Colonic mucosa (tissue), 4 donors: ENCODE measurements around the gene MED10. TPM values are rescaled to one million over a fixed set of nuclear protein-coding genes. Genes with fewer than 3 reads are reported as not detected.
"Not testable (repeated sequence)": the region's sequence is repeated elsewhere in the genome, so short reads cannot be mapped to it uniquely, and the experiment has no call there.

Experiments
- DNase-seq: peaks from one replicate; pipeline ENCODE4 v3.0.0-alpha.2; 2020
- H3K27ac ChIP-seq: fragments of 200-600 bp; one replicate; pipeline ENCODE4 v1.8.0; 2021
- H3K27me3 ChIP-seq: fragments of 200-600 bp; one replicate; pipeline ENCODE4 v1.8.0; 2021
- H3K36me3 ChIP-seq: fragments of 200-600 bp; one replicate; pipeline ENCODE4 v1.8.0; 2021
- H3K4me1 ChIP-seq: fragments of 200-600 bp; one replicate; pipeline ENCODE4 v1.8.0; 2021; ENCODE audit warnings: mild to moderate bottlenecking
- H3K4me3 ChIP-seq: fragments of 200-600 bp; one replicate; pipeline ENCODE4 v1.8.0; 2021
- H3K9ac ChIP-seq, 2 donors: one replicate each; pipeline ENCODE4 v1.7.0; 2013; ENCODE audit warnings: control low read depth in 2 of 2, low read depth in 2 of 2, low read length in 2 of 2
- H3K9me3 ChIP-seq: fragments of 200-600 bp; one replicate; pipeline ENCODE4 v1.8.0; 2021
- CTCF ChIP-seq: fragments of 200-600 bp; IDR thresholded peaks from one replicate; pipeline ENCODE4 v1.8.0; 2022; ENCODE audit warnings: antibody characterized with exemption, mild to moderate bottlenecking
- intact Hi-C: fragments of 100-400 bp; cut with DNase I; formaldehyde crosslinking; loops from one replicate; pipeline ENCODE4 v1.14.1; 2022
- total RNA-seq, 2 donors: library from RNA; stranded (reverse); fragmentation: NEBNext Ultra II Directional in 1 of 2; extraction: Animal tissue kit (Norgen Biotek cat#: 25700) in 1 of 2; gene quantifications; one replicate each; pipeline ENCODE4 v1.2.1, GENCODE V29; 2021
- donor health status: healthy.
- donor health status: DM: no; HTN: no; CAD: no.
- donor health status: DM: no; HTN: no; CAD: no.

The MED10 gene
- total RNA-seq, 2 donors from 2014 or later, result 25.0 to 27.3 TPM

GRCh38 chr5:6360323-6361072 is 17.8 kb downstream of the MED10 start:
- Histone ChIP-seq H3K4me3 (no peak overlapping the region), H3K27me3 (no peaks in the 10 kb centered on the region), H3K27ac (no peak overlapping the region), H3K36me3 (no peaks in the 10 kb centered on the region), H3K9ac (no peak overlapping the region), H3K9me3 (no peaks in the 10 kb centered on the region), H3K4me1 (no peaks in the 10 kb centered on the region)
- intact Hi-C loops, result no loop called here
- DNase-seq, result no peak
- no peak for TF ChIP-seq CTCF

GRCh38 chr5:6359555-6360322 is 18.6 kb downstream of the MED10 start:
- H3K4me3 ChIP-seq, result no peak overlapping the region
- H3K36me3 ChIP-seq, result no peaks in the 10 kb centered on the region
- H3K27ac ChIP-seq, result no peak overlapping the region
- H3K27me3 ChIP-seq, result no peaks in the 10 kb centered on the region
- intact Hi-C loops, result no loop called here
- TF ChIP-seq CTCF, result no peak
- no peak for DNase-seq
- H3K4me1 ChIP-seq, result no peaks in the 10 kb centered on the region
- H3K9ac ChIP-seq, result no peak overlapping the region
- H3K9me3 ChIP-seq, result no peaks in the 10 kb centered on the region

GRCh38 chr5:6358434-6358820 is 19.9 kb downstream of the MED10 start:
- no peaks in the 10 kb centered on the region for H3K9me3 ChIP-seq
- H3K9ac ChIP-seq, result no peak overlapping the region
- no peaks in the 10 kb centered on the region for H3K36me3 ChIP-seq
- no peak overlapping the region for H3K4me3 ChIP-seq
- H3K27me3 ChIP-seq, result no peaks in the 10 kb centered on the region
- no peak overlapping the region for H3K27ac ChIP-seq
- DNase-seq, result no peak
- no peaks in the 10 kb centered on the region for H3K4me1 ChIP-seq
- TF ChIP-seq CTCF, result no peak
- intact Hi-C loops, result no loop called here

GRCh38 chr5:6357817-6358433 is 20.4 kb downstream of the MED10 start:
- H3K27ac ChIP-seq, result not testable (repeated sequence)

GRCh38 chr5:6356578-6357164 is 21.7 kb downstream of the MED10 start:
- TF ChIP-seq CTCF, result no peak
- no peak overlapping the region for H3K27ac ChIP-seq

More at GRCh38 chr5:6357817-6358433, 20.4 kb downstream of the MED10 start:
- H3K4me1 ChIP-seq, DNase-seq, H3K9ac ChIP-seq, intact Hi-C loops, H3K4me3 ChIP-seq, H3K36me3 ChIP-seq, H3K27me3 ChIP-seq, H3K9me3 ChIP-seq: not testable (repeated sequence)

More at GRCh38 chr5:6356578-6357164, 21.7 kb downstream of the MED10 start:
- DNase-seq, result no peak
- intact Hi-C loops, result no loop called here
- Histone ChIP-seq H3K4me3 (no peak overlapping the region), H3K27me3 (no peaks in the 10 kb centered on the region), H3K4me1 (no peaks in the 10 kb centered on the region), H3K9me3 (no peaks in the 10 kb centered on the region), H3K9ac (no peak overlapping the region), H3K36me3 (no peaks in the 10 kb centered on the region)
